K562 (cell line): Measurements from ENCODE around the gene TXNRD2. TPM values are rescaled to one million over a fixed set of nuclear protein-coding genes. Genes with fewer than 3 reads are reported as not detected.

Experiments used
- BRD4 ChIP-seq: fragments of 200-600 bp; sonication (generic); IDR thresholded peaks from 2 replicates; pipeline ENCODE4 v1.6.1; 2017; ENCODE audit warnings: inconsistent platforms
- DPF2 ChIP-seq: fragments of 450-650 bp; IDR thresholded peaks from 2 replicates; pipeline ENCODE4 v1.6.1; 2016
- ETV6 ChIP-seq, 3 experiments: fragments of 150-350 bp in 1 of 3; sonication (generic) in 1 of 3; formaldehyde crosslinking in 1 of 3; IDR thresholded peaks; 2 replicates each; pipeline versions ENCODE4 v1.6.1 to v1.8.0; 2014 to 2022; ENCODE audit warnings: borderline replicate concordance in 2 of 3, low read depth in 2 of 3, antibody characterized with exemption in 1 of 3, low read length in 1 of 3, mild to moderate bottlenecking in 1 of 3, missing genetic modification reagents in 1 of 3
- GTF2A2 ChIP-seq: IDR thresholded peaks from 2 replicates; pipeline ENCODE4 v1.6.1; 2016; ENCODE audit warnings: mild to moderate bottlenecking, missing genetic modification characterization, missing compliant biosample characterization
- HDAC3 ChIP-seq: fragments of 450-650 bp; IDR thresholded peaks from 2 replicates; pipeline ENCODE4 v1.6.1; 2018; ENCODE audit warnings: borderline replicate concordance, mild to moderate bottlenecking, moderate library complexity; ENCODE audit not compliant: partially characterized antibody
- HDAC6 ChIP-seq: IDR thresholded peaks from 2 replicates; pipeline ENCODE4 v1.6.1; 2012; ENCODE audit warnings: low read depth, mild to moderate bottlenecking, control low read depth, inconsistent platforms, low read length, moderate library complexity
- HMG20A ChIP-seq: fragments of 450-650 bp; formaldehyde crosslinking; conservative IDR thresholded peaks from 2 replicates; pipeline ENCODE4 v1.4.0; 2020; ENCODE audit warnings: mild to moderate bottlenecking, mixed read lengths
- KHSRP ChIP-seq: fragments of 450-650 bp; IDR thresholded peaks from 2 replicates; pipeline ENCODE4 v1.6.1; 2017
- MED1 ChIP-seq: sonication (generic); formaldehyde crosslinking; IDR thresholded peaks from 2 replicates; pipeline ENCODE4 v1.8.1; 2023; ENCODE audit warnings: missing genetic modification reagents, borderline replicate concordance
- MLX ChIP-seq, 2 experiments: fragments of 450-650 bp in 1 of 2; sonication (generic) in 1 of 2; formaldehyde crosslinking; conservative IDR thresholded peaks; 2 replicates each; pipeline versions ENCODE4 v1.4.0 to v1.8.1; 2020 to 2022; ENCODE audit warnings: mild to moderate bottlenecking in 1 of 2, missing genetic modification reagents in 1 of 2
- MYNN ChIP-seq, 2 experiments: sonication (generic); formaldehyde crosslinking in 1 of 2; IDR thresholded peaks; 2 replicates each; pipeline versions ENCODE4 v1.5.0 to v1.6.1; 2016 to 2020; ENCODE audit warnings: antibody characterized with exemption in 1 of 2, missing genetic modification reagents in 1 of 2
- PHB ChIP-seq: fragments of 250-450 bp; sonication (Bioruptor Pico); IDR thresholded peaks from 2 replicates; pipeline ENCODE4 v1.5.0; 2021
- POLR2B ChIP-seq: fragments of 450-650 bp; IDR thresholded peaks from 2 replicates; pipeline ENCODE4 v1.6.1; 2018; ENCODE audit warnings: low read depth; ENCODE audit not compliant: partially characterized antibody
- RBM15 ChIP-seq: fragments of 200-400 bp; formaldehyde crosslinking; IDR thresholded peaks from 2 replicates; pipeline ENCODE4 v1.6.1; 2018; ENCODE audit warnings: mild to moderate bottlenecking, low read length, moderate library complexity; ENCODE audit not compliant: insufficient read depth
- SREBF1 ChIP-seq: fragments of 150-350 bp; IDR thresholded peaks from 2 replicates; pipeline ENCODE4 v1.6.1; 2014; ENCODE audit warnings: antibody characterized with exemption, low read depth, low read length, borderline replicate concordance
- SUPT5H ChIP-seq: fragments of 450-650 bp; IDR thresholded peaks from 2 replicates; pipeline ENCODE4 v1.6.1; 2016
- ZMIZ1 ChIP-seq, 2 experiments: fragments of 150-350 bp in 1 of 2; IDR thresholded peaks; 2 replicates each; pipeline ENCODE4 v1.6.1; 2012 to 2016; ENCODE audit warnings: low read depth in 2 of 2, low read length in 2 of 2, mild to moderate bottlenecking in 1 of 2, moderate library complexity in 1 of 2
- ZNF324 ChIP-seq: fragments of 250-450 bp; sonication (Bioruptor Pico); IDR thresholded peaks from 2 replicates; pipeline ENCODE4 v1.4.0; 2020; ENCODE audit warnings: mild to moderate bottlenecking
- polyA plus RNA-seq, 8 experiments: library from polyadenylated mRNA; depleted of rRNA in 4 of 8; stranded (reverse) in 5 of 8; unstranded in 3 of 8; fragments of >200 nt; fragmentation: Nextera tagmentation in 2 of 8; fragmentation: Illumina TruSeq in 1 of 8; extraction: Ambion mirVana in 2 of 8; extraction: Trizol in 1 of 8; gene quantifications; 2 replicates each; pipeline versions ENCODE4 v1.2.1 to v1.2.3, GENCODE V29; 2011 to 2014; ENCODE audit warnings: inconsistent platforms in 1 of 8, missing spikeins in 1 of 8
- total RNA-seq, 7 experiments: library from RNA; depleted of rRNA in 6 of 7; stranded (reverse); fragments of >200 nt in 6 of 7; fragmentation: Illumina TruSeq in 2 of 7; extraction: Trizol in 2 of 7; gene quantifications; 2 replicates each; pipeline versions ENCODE4 v1.2.1 to v1.2.3, GENCODE V29; 2011 to 2021; ENCODE audit warnings: low replicate concordance in 1 of 7
- TF ChIP-seq, protein P1 (sequence below): conservative IDR thresholded peaks from 2 replicates; pipeline ENCODE4 v1.6.1; 2011; ENCODE audit warnings: low read depth, mild to moderate bottlenecking, low read length; ENCODE audit not compliant: control insufficient read depth
- TF ChIP-seq, protein P2 (sequence below): fragments of 450-650 bp; formaldehyde crosslinking; IDR thresholded peaks from 2 replicates; pipeline ENCODE4 v1.4.0; 2022; ENCODE audit warnings: missing genetic modification characterization

The TXNRD2 gene
- total and polyA plus RNA-seq, 9 of the 15 experiments (the other 6 are each of a cell fraction or from before 2014, with no cell fraction given) = 3.3 to 80.2 (median 49.4) TPM

GRCh38 chr22:19969141-19969928, 27.7 kb upstream of the TXNRD2 start (continued):
- TF ChIP-seq SREBF1 (no peak), PHB (0 out of 2 replicates have a peak, but pooled peaks have one; percentile 52), ZNF324 (no peak), ETV6 (IDR thresholded peaks at IDR 0.05; ENCODE audit: borderline replicate concordance in 1 of 2, low read depth in 2 of 2, low read length in 1 of 2) (no peak), ETV6 (CRISPR knock-in tag; IDR thresholded peaks at IDR 0.05; ENCODE audit: borderline replicate concordance) (no peak), MED1 (CRISPR knock-in tag) (no peak), POLR2B (peak; percentile 54), RBM15 (no peak), KHSRP (no peak), HDAC3 (no peak), SUPT5H (peak; percentile 60), HDAC6 (peak; percentile 0; the same call in 1 of the 2 replicates), DPF2 (no peak), MLX (CRISPR knock-in tag; conservative IDR thresholded peaks at IDR 0.05) (no peak; a peak in 1 of 4 replicates), MYNN (IDR thresholded peaks at IDR 0.05) (peak; percentile 69), MYNN (CRISPR knock-in tag; IDR thresholded peaks at IDR 0.05) (no peak), GTF2A2 (no peak), HMG20A (CRISPR knock-in tag) (no peak), ZMIZ1 (IDR thresholded peaks at IDR 0.05; ENCODE audit: low read depth in 2 of 2, low read length in 2 of 2) (no peak), BRD4 (no peak)
- TF ChIP-seq, protein P1, sequence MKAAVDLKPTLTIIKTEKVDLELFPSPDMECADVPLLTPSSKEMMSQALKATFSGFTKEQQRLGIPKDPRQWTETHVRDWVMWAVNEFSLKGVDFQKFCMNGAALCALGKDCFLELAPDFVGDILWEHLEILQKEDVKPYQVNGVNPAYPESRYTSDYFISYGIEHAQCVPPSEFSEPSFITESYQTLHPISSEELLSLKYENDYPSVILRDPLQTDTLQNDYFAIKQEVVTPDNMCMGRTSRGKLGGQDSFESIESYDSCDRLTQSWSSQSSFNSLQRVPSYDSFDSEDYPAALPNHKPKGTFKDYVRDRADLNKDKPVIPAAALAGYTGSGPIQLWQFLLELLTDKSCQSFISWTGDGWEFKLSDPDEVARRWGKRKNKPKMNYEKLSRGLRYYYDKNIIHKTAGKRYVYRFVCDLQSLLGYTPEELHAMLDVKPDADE = no peak
- TF ChIP-seq, protein P2, sequence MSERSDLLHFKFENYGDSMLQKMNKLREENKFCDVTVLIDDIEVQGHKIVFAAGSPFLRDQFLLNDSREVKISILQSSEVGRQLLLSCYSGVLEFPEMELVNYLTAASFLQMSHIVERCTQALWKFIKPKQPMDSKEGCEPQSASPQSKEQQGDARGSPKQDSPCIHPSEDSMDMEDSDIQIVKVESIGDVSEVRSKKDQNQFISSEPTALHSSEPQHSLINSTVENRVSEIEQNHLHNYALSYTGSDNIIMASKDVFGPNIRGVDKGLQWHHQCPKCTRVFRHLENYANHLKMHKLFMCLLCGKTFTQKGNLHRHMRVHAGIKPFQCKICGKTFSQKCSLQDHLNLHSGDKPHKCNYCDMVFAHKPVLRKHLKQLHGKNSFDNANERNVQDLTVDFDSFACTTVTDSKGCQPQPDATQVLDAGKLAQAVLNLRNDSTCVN = 0 out of 2 replicates have a peak, but pooled peaks have one; percentile 67
